ENCODE results near the gene RGS12.

DNA sequence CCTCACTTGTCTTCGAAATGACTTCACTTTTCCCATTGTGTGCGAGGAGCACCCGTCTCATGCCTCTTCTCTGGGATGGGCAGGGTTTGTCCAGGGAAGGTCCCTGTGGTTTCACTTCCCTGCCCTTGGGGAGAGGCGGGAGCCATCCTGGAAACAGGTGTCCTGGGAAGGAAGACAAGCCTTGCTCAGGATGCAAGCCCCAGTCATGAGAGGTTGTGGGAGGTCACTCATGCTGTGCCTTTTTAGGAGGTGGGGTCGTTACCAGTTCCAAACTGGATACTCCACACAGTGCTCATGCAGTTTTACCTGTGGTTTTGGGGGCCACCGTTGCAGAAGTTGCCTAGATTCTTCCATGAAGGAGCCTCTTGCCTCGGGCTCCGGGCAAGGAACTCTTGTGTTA, 3.8 kb downstream of the RGS12 start:
- TF ChIP-seq, protein P1, sequence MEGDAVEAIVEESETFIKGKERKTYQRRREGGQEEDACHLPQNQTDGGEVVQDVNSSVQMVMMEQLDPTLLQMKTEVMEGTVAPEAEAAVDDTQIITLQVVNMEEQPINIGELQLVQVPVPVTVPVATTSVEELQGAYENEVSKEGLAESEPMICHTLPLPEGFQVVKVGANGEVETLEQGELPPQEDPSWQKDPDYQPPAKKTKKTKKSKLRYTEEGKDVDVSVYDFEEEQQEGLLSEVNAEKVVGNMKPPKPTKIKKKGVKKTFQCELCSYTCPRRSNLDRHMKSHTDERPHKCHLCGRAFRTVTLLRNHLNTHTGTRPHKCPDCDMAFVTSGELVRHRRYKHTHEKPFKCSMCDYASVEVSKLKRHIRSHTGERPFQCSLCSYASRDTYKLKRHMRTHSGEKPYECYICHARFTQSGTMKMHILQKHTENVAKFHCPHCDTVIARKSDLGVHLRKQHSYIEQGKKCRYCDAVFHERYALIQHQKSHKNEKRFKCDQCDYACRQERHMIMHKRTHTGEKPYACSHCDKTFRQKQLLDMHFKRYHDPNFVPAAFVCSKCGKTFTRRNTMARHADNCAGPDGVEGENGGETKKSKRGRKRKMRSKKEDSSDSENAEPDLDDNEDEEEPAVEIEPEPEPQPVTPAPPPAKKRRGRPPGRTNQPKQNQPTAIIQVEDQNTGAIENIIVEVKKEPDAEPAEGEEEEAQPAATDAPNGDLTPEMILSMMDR (IDR thresholded peaks at IDR 0.05; ENCODE audit: poor library complexity), result no peak
- TF ChIP-seq EZH2phosphoT487 (IDR thresholded peaks at IDR 0.05; ENCODE audit: low read depth, severe bottlenecking, unreplicated experiment) (no peak), EZH2 (IDR thresholded peaks at IDR 0.05; ENCODE audit: borderline replicate concordance) (no peak)

Measured in hepatocyte (in vitro differentiated cells).